AML-193 (cell line): Measurements from ENCODE around the gene IL17RE.
"Not testable (repeated sequence)": the region's sequence is repeated elsewhere in the genome, so short reads cannot be mapped to it uniquely, and the experiment has no call there.

Source experiments
- DNase-seq, 2 experiments: peaks; one replicate each; lab custom pipeline; 2025; lab: John Stamatoyannopoulos, UW

Gene IL17RE

DNA sequence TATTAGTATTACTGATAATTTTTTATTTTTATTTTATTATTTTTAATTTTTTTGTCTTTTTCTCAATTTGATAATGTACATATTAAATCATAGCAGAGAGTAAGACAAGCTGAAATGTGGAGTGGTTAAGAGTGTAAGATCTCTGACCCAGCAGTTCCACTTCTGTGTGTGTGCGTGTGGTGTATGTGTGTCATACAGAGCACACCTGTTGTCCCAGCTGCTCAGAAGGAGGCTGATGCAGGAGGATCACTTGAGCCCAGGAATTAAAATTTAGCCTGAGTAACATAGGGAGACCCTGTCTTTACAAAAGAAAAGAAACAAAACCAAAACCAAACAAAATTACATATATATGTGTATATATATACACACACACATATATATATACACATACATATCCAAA lies 21.2 kb upstream of the IL17RE start:
- DNase-seq = no peak

DNA sequence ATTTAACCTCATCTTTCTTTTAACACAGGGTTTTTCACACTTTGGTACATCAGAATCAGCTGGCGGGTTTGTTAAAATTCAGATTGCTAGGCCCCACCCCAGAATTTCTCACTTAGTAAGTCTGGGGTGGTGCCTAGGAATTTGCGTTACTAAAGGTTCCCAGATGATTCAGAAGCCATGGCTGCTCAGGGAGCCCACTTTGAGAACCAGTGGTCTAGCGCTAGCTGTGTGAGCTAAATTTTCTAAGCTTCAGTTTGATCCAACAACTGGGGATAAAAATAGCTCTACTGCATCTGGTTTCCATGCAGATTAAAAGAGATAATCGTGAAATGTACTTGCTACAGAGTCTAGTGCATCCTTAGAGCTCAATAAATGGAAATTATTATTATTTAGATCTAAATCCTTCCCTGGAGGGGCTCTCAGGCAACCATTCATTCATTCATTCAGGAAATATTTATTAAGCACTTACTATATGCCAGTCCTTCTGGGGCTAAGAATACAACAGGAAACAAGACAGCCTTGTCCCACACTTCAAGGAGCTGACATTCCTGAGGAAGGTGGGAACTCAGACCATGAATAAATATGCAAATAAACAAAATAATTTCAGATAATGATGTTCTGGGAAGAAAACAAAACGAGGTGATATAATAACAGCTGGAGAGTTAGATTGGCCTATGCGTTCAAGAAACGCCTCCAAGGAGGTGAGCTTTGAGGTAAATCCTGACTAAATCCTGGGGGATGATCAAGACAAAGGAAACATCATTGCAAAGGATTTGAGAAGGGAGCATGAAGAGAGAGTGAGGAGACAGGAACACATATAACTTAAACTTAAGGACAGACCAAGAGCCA lies 18.7 kb upstream of the IL17RE start:
- DNase-seq = no peak

DNA sequence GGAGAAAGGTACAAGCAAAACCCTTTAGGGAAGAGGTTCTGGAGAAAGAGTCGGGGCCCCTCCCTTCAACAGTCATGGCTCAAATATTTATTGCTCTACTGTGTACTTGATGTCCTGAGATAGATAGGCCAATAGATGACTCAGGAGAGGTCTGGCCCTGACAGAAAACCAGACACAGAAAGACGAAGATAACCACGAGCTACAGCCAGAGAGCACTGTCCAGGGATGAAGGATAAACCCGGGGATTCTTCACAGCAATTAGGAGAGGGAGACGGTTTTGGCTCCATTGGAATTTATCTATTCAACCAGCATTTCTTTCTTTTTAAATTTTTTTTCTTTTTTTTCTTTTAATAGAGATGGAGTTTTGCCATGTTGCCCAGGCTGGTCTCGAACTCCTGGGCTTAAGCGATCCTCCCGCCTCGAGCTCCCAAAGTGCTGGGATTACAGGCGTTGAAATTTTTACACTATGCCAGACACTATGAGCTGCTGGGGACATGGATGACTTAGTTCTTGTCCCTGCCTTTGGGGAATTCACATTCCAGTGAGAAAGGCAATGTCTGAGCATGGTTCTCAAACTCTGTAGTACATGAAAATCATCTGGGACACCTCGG lies 18.0 kb upstream of the IL17RE start:
- DNase-seq = no peak

DNA sequence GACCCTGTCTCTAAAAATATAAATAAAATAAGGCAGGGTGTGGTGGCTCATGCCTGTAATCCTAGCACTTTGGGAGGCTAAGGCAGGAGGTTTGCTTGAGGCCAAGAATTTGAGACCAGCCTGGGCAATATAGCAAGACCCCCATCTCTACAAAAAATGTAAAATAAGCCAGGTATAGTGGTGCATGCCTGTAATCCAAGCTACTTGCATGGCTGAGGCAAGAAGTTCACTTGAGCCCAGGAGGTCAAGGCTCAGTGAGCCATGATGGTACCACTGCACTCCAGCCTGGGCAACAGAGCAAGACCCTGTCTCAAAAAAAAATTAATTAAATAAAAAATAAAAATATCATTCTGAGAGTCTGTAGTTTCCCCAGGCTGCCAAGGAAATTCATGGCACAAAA lies 16.3 kb upstream of the IL17RE start:
- DNase-seq = no peak

DNA sequence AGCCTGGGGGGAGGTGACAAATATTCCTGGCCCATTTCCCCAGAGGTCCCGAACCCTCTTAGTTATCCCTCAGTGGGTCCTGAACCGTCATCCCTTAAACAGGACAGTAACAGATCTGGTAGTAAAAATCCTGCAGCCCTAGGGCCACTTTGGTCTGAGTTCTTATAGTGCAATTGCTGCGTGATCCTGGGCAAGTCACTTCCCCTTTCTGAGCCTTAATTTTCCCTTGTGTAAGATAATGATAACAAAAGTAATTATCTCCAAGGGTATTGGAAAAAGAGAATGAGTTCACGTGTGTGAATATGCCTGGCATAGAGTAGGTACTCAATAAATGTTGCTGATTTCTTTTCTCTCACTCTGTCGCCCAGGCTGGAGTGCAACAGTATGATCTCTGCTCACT lies 15.2 kb upstream of the IL17RE start:
- DNase-seq = no peak

DNA sequence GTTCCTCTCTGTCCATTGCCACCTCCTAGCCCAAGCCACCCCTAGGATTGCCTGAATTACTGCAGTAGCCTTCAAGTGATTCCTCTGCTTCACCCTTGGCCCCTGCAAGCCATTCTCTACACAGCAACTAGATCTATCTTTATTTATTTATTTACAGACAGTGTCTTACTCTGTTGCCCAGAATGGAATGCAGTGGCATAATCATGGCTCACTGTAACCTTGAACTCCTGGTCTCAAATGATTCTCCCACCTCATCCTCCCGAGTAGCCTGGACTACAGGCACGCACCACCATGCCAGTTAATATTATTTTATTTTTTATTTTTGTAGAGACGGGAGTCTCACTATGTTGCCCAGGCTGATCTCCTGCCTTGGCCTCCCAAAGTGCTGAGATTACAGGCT lies 14.1 kb upstream of the IL17RE start:
- DNase-seq = no peak

DNA sequence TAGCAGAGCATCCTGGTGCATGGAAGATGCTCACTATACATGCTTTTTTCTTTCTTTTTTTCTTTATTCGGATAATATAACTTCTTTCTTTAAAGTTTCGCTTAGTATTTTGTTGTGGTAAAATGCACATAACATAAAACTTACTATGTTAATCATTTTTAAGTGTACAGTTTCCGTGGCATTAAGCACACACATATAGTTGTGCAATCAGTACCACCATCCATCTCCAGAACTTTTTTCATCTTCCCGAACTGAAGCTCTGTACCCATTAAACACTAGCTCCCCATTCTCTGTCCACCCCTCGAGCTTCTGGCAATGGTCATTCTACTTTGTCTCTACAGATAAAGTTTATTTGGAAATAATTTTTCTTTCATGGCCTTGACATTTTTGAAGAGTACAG lies 13.2 kb upstream of the IL17RE start:
- no peak for DNase-seq

DNA sequence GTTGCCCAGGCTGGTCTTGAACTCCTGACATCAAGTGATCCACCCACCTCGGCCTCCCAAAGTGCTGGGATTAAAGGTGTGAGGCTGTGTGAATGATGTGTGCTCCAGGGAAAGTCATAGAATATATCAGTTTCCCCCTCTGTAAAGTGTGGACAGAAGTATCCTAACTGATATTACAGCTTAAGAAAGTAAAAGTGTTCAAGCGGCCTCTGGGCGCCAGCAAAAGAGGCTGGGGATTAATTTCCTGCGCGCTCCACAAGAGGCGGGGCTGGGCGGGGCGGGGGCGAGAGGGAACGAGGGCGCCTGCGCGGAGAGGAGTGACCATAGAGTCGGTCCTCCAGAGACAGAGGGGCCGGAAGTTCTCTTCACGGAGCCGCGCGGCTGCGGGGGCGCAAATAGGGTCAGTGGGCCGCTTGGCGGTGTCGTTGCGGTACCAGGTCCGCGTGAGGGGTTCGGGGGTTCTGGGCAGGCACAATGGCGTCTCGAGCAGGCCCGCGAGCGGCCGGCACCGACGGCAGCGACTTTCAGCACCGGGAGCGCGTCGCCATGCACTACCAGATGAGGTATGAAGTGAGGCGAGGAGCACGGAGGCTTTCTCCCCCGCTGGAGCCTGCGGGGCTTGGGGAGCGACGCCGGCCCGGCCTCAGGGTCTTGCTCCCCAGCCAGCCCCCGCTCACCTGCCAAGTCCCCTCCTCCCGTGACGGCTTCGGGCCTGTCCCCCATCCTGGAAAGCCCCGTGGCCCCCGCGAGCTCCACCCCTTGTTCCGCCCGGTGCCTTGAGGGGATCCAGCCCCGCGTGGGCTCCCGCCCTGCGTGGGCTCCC lies 12.2 kb upstream of the IL17RE start, which contains the start of gene JAGN1:
Gene JAGN1 (plus strand): TSS at position 362 of the 823 bp plus-strand sequence. CDS start 113 bp downstream, at position 475.
- peak; percentile 88 for DNase-seq

DNA sequence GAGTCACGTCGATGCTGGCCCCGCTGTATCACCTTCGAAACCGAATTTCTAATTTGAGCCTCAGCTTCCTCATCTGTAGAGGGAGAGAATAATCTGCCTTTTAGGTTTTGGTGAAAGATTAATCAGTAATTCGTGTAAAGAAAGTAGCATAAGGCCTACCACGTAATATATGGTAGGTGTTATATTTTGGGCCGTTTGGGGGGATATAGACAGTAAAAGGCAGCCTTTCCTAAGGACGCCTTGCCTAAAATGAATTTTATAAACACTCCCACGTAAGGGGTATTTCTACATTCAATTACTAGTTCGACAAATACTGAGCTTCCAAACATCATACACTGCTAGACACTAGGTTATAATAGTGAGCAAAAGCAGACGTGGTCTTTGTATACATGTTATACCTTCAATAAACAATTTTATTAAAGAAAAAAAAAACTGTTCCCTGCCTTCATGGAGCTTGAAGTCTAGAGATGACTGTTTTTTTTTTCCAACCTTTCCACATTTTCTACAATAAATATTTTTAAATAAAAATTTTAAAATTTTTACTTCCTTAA lies 11.5 kb upstream of the IL17RE start:
- DNase-seq = no peak

DNA sequence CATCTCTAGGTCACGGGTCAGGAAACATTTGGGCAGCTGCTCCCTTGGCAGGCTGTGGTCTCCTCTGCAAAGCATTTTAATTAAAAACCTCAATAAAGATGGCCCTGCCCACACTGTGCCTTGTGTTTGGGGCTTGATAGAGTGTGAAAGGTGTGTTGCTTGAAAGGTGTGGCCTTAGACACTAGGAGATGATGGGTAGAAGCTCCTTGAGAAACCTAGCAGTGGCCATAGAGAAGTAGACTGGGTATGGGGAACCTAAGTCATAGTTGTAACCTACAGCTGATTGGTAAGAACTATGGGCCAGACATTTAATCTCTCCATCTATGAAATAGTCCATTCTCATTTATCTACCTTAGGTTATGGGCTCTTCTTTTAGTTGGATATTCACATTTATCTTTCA lies 8.9 kb upstream of the IL17RE start:
- DNase-seq = no peak

DNA sequence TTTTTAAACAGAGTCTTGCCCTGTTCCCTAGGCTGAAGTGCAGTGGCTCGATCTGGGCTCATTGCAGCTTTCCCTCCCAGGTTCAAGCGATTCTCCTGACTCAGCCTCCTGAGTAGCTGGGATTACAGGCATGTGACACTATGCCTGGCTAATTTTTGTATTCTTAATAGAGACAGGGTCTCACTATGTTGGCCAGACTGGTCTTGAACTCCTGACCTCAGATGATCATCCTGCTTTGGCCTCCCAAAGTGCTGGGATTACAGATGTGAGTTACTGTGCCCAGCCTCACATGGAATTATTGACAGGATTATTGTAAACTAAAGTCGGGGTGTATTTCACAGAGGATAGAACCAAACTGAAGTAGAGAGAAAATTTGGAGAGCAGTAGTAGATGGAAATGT lies 6.9 kb upstream of the IL17RE start:
- not testable (repeated sequence) for DNase-seq

DNA sequence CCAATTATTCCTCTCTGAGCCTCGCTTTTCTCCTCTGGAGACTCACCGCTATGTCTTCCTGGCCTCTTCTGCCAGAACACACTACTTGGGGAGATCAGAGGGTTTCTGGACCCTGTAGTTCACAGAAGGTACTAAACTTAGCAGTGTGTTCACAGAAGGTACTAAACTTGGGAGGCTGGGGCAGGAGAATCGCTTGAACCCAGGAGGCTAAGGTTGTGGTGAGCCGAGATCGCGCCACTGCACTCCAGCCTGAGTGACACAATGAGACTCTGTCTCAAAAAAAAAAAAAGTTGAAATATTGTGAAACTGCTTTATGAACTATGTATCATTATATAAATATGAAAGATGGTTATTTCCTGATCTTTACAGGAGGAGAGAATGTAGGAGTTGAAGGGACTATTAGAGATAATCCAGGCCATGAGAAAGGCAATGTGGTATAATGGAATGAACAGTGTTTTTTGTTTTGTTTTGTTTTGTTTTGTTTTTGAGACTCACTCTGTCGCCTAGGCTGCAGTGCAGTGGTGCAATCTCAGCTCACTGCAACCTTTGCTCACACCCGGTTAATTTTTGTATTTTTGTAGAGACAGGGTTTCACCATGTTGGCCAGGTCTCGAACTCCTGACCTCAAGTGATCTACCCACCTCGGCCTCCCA lies 5.8 kb upstream of the IL17RE start:
- not testable (repeated sequence) for DNase-seq

DNA sequence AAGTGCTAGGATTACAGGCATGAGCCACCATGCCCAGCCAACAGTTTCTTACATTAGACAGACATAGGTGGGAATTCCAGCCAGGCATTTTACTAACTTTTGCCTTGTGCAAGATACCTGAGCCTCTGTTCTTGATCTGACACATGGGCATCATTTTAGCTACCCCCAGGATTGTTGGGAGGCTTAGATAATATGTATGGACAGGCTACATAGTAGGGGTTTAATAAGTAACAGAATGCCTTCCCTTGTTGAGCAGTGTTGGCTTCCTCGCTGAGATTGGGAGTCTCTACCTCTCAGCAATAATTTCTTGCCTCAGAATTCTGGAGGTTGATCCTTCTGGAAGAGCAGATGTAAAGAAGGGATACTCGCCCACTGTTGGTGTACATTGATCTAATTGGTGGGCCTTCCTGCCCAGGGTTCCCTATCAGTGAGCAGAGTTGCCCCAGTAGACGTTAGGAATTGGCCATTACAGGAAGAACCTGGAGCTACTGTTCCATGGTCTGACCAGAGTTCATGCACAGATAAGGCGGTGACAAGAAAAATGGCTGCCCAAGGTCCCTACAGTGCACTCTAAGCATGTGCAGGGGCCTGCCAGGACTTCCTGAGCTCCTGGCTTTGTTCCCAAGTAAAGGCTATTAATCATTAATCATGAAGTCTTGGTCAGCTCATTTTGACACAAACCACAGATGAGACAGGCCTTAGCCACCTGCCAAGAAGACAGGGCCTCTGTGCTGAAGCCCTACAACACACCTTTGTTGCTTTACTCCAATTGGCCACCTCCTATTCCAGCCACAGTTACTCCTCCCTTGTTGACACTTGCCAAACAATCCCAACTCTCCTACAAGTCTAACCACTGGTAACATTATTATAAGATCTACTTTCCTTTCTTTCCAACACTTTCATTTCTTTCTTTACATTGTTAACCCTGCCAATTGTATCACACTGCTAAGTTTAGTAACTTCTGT lies 5.0 kb upstream of the IL17RE start:
- DNase-seq = no peak

DNA sequence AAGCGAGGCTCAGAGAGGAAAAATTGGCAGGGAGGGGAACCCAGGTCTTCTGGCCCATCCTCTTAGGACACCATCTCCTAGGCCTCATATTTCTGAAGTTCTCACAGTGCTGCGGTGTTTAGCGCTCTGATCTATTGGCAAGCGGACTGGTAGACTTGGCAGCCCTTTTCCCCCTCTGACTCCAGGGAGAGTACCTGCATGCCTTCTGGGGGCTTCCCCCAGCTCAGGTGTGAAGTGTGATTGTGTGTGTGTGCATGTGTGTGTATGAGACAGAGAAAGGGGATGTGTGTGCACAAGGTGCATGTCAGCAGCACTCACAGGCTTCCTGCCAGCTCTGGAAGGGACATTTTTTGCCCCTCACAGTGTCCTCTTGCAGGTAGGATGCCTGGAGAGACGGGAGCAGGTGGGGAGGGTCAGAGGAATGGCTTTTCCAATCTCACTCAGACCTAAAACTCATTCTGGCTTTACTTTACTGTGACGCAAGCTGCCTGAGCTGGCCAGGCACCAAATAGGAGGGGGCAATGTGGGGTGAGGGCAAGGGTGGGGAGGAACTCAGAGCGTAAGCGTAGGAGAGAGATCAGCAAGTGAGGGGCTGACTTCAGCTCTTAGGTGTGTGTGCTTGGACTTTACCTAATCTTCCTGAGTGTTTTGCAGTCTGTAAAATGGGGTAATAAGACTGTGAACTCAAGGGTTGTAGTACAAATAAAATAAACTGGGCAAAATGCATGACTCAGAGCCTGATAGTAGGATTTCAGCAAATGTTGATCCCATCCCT lies 4.0 kb upstream of the IL17RE start:
- no peak for DNase-seq

DNA sequence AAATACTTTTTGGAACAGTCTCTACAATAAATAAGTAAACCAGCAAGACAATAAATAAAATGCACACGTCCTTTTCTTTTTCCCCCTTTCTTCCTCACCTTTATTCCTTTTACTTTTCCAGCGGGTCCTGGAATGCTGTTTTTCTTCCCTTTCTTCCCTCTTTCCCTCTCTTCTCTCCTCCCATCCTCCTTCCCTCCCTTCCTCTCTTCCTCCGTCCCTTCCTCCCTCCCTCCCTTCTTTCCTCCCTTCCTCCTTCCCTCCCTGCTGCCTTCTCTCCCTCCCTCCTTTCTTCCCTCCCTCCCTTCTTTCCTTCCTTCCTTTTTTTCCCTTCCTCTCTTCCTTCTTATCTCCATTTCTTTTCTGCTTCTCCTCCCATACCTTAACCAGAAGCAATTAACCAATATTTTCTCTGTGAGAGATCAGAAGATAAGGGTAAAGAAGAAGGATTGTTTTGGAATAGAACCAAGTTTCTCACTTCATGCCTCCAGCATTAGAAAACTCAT lies 3.3 kb upstream of the IL17RE start:
- no peak for DNase-seq

DNA sequence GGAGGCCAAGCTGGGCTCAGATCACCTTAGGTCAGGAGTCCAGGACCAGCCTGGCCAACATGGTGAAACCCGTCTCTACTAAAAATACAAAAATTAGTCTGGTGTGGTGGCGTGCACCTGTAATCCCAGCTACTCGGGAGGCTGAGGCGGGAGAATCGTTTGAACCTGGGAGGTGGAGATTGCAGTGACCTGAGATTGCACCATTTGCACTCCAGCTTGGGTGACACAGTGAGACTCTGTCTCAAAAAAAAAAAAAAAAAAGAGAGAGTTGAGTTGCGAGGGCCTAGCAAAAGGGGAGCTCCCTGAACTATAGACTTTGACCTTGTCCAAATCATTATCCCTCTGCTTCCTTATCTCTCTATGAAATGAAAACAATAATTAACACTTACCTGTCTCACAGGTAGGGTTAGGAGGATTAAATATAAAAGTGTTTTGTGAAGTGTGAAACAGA lies 1.7 kb upstream of the IL17RE start:
- DNase-seq = not testable (repeated sequence)

DNA sequence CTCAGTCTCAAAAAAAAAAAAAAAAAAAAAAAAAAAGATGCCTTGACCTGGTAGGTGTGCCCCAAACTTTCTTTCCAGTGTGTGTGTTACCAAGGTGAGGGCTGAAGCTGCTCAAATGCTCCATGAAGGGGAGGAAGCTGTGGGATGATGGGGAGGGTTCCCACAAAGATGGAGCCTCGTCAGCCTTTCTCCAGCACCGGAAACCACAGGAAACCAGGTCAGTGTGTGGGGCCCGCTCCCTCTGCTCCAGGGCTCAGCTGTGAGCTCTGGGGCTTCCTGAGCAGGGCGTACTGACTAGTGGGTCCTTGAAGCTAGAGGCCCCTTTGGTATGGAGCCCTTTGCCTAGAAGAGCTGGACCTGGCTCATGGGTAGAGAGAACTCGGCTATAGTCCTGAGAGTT lies 681 bp upstream of the IL17RE start:
- peak; percentile 47 to 70 for DNase-seq

DNA sequence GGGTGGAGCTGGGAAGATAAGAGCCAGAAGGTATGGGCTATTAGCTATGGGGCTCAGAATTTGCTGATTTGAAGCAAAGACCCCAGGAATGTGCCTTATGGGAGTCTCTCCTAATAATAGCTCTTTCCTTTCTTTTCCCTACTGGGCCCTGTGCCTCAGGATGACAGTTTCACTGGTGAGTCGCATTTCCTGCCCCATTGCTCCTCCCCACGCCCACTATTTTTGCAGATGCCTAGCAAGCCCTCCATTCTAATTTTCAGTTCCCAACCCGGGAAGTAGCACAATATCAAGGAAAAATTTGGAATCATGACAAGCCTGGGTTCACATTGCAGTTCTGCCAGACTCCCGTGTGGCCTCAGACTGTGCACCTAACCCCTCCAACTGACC lies 583 bp downstream of the IL17RE start:
- DNase-seq = no peak

DNA sequence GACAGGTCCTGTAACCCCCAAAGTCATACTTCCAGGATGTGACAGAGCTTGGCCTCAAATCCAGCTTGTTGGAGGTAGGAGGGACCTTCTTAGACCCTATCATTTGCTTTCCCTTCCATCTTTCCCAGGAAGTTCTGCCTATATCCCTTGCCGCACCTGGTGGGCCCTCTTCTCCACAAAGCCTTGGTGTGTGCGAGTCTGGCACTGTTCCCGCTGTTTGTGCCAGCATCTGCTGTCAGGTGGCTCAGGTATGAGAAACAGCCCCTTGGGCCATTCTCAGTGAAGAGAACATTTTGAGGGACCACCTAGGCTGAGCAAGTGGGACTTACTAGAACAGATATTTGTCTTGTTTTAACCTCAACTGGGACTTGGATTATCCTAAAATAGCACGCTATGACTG lies 1.3 kb downstream of the IL17RE start:
- no peak for DNase-seq

DNA sequence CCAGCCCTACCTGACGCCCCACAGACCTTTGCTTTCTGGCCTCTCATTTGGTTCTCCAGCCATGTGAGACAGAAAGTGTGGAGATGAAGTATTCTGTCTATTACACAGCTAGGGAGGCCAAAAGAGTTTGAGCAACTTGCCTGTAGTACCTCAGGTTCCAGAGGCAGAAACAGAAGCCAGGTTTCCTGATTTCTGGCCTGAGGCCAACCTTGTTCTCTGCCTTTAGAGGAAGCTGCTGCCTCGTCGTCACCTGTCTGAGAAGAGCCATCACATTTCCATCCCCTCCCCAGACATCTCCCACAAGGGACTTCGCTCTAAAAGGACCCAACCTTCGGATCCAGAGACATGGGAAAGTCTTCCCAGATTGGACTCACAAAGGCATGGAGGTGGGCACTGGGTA lies 3.8 kb downstream of the IL17RE start:
- DNase-seq = no peak
